Activated CD4-positive, alpha-beta memory T cell treated with anti-CD3 and anti-CD28 coated beads for 36 hours (primary cell): Measurements from ENCODE around the gene GPR153. TPM values are rescaled to one million over a fixed set of nuclear protein-coding genes. Genes with fewer than 3 reads are reported as not detected.
A peak's percentile ranks its signal among the peaks of the same experiment; 100 is the strongest.

Experiments used
- CTCF ChIA-PET: fragments of 350-600 bp; sonication (Branson Sonifier 250); formaldehyde crosslinking; loops from one replicate; lab custom pipeline; 2021; ENCODE audit warnings: antibody characterized with exemption, inconsistent platforms; lab: Charles Lee
- POLR2A ChIA-PET: fragments of 350-600 bp; sonication (Branson Sonifier 250); formaldehyde crosslinking; loops from one replicate; lab custom pipeline; 2021; ENCODE audit warnings: antibody characterized with exemption; lab: Charles Lee
- DNase-seq: peaks from one replicate; pipeline ENCODE4 v3.0.0-alpha.2; 2020
- H3K27ac Mint-ChIP-seq: one replicate; pipeline ENCODE4 v1.8.0; 2021; ENCODE audit warnings: mixed read lengths
- H3K27me3 Mint-ChIP-seq: one replicate; pipeline ENCODE4 v1.8.0; 2021; ENCODE audit warnings: mixed read lengths
- H3K36me3 Mint-ChIP-seq: one replicate; pipeline ENCODE4 v1.8.0; 2021; ENCODE audit warnings: mixed read lengths
- H3K4me1 Mint-ChIP-seq: one replicate; pipeline ENCODE4 v1.8.0; 2021; ENCODE audit warnings: low read depth, mixed read lengths
- H3K4me3 Mint-ChIP-seq: one replicate; pipeline ENCODE4 v1.8.0; 2021; ENCODE audit warnings: mild to moderate bottlenecking, mixed read lengths
- H3K9me3 Mint-ChIP-seq: one replicate; pipeline ENCODE4 v1.8.0; 2021; ENCODE audit warnings: mixed read lengths
- intact Hi-C: fragments of 100-400 bp; cut with micrococcal nuclease; formaldehyde crosslinking; loops from one replicate; pipeline ENCODE4 v1.15.1; 2023
- total RNA-seq, 2 experiments: library from RNA; stranded (reverse); gene quantifications; one replicate each; pipeline ENCODE4 v1.2.3, GENCODE V29; 2021

The GPR153 gene
- total RNA-seq, 2 experiments from 2014 or later: 0.17 to 0.26 TPM

- no peak for DNase-seq
- H3K9me3 Mint-ChIP-seq: no peaks in the 10 kb centered on the region
- H3K27ac Mint-ChIP-seq: no peak overlapping the region
- peaks cover 5% of the 10 kb centered on the region for H3K4me1 Mint-ChIP-seq
- ChIA-PET CTCF (interaction anchor here (0.6 to 3.0 kb wide), 4 partner anchors 9 to 230 kb away, joined by 3 to 14 read pairs (median 4); no protein-coding TSS in a partner anchor), POLR2A (no interaction called here)
- H3K27me3 Mint-ChIP-seq: peaks cover 40% of the 10 kb centered on the region
- H3K4me3 Mint-ChIP-seq: no peak overlapping the region
- intact Hi-C loops: loop anchor here (5.0 kb wide), 1 partner anchor 172 kb away; the partner anchor contains the start of gene ESPN
- H3K36me3 Mint-ChIP-seq: peaks cover 3% of the 10 kb centered on the region
Measured at GRCh38 chr1:6249739-6250689, 10.9 kb downstream of the GPR153 start.

GRCh38 chr1:6248932-6249738, 11.8 kb downstream of the GPR153 start:
- DNase-seq: no peak
- CTCF ChIA-PET: interaction anchor here (0.6 to 4.8 kb wide), 9 partner anchors 10 to 231 kb away, joined by 3 to 60 read pairs (median 11); partner anchors contain the start of genes ACOT7 and HES2
- Mint-ChIP-seq H3K4me3 (no peak overlapping the region), H3K27ac (no peak overlapping the region), H3K9me3 (no peaks in the 10 kb centered on the region), H3K27me3 (peaks cover 44% of the 10 kb centered on the region), H3K36me3 (peaks cover 3% of the 10 kb centered on the region), H3K4me1 (peaks cover 5% of the 10 kb centered on the region)
- intact Hi-C loops: loop anchor here (5.0 kb wide), 1 partner anchor 173 kb away; the partner anchor contains the start of gene ESPN
- POLR2A ChIA-PET: interaction anchor here (0.6 kb wide), 1 partner anchor 58 kb away, joined by 5 read pairs; no protein-coding TSS in a partner anchor

- Mint-ChIP-seq H3K36me3 (peaks cover 3% of the 10 kb centered on the region), H3K27me3 (peaks cover 52% of the 10 kb centered on the region), H3K4me3 (no peak overlapping the region), H3K4me1 (peaks cover 5% of the 10 kb centered on the region), H3K27ac (no peak overlapping the region), H3K9me3 (no peaks in the 10 kb centered on the region)
- ChIA-PET POLR2A (interaction anchor here (0.6 kb wide), 1 partner anchor 57 kb away, joined by 5 read pairs; no protein-coding TSS in a partner anchor), CTCF (interaction anchor here (1.0 to 4.8 kb wide), 17 partner anchors 9 to 240 kb away, joined by 3 to 60 read pairs (median 14); partner anchors contain the start of genes ACOT7, HES2 and TNFRSF25)
- DNase-seq: no peak
- intact Hi-C loops: loop anchor here (5.0 kb wide), 1 partner anchor 174 kb away; the partner anchor contains the start of gene ESPN
Measured at GRCh38 chr1:6248161-6248776, 12.6 kb downstream of the GPR153 start.

GRCh38 chr1:6247651-6248050, 13.2 kb downstream of the GPR153 start:
- H3K9me3 Mint-ChIP-seq: no peaks in the 10 kb centered on the region
- POLR2A ChIA-PET: no interaction called here
- H3K27me3 Mint-ChIP-seq: peaks cover 55% of the 10 kb centered on the region

GRCh38 chr1:6246497-6247467, 14.1 kb downstream of the GPR153 start:
- H3K4me3 Mint-ChIP-seq: peak overlapping the region; percentile 53
- intact Hi-C loops: loop anchor here (1.0 to 5.0 kb wide), 3 partner anchors 97 to 176 kb away; partner anchors contain the start of gene ESPN

More at GRCh38 chr1:6247651-6248050, 13.2 kb downstream of the GPR153 start:
- Mint-ChIP-seq H3K4me1 (peaks cover 5% of the 10 kb centered on the region), H3K4me3 (no peak overlapping the region), H3K27ac (no peak overlapping the region), H3K36me3 (peaks cover 3% of the 10 kb centered on the region)
- intact Hi-C loops: loop anchor here (5.0 kb wide), 1 partner anchor 175 kb away; the partner anchor contains the start of gene ESPN
- CTCF ChIA-PET: interaction anchor here (0.9 to 4.8 kb wide), 27 partner anchors 10 to 241 kb away, joined by 3 to 60 read pairs (median 9); partner anchors contain the start of genes ACOT7, HES2, ICMT and RNF207
- no peak for DNase-seq

GRCh38 chr1:6245869-6246496, 14.9 kb downstream of the GPR153 start:
- Mint-ChIP-seq H3K4me1 (peaks cover 8% of the 10 kb centered on the region), H3K36me3 (peaks cover 3% of the 10 kb centered on the region), H3K9me3 (no peaks in the 10 kb centered on the region), H3K4me3 (no peak overlapping the region), H3K27me3 (peaks cover 57% of the 10 kb centered on the region), H3K27ac (no peak overlapping the region)
- intact Hi-C loops: loop anchor here (1.0 to 5.0 kb wide), 5 partner anchors 37 to 176 kb away; partner anchors contain the start of gene ESPN
- CTCF ChIA-PET: interaction anchor here (0.7 to 4.8 kb wide), 36 partner anchors 9 to 249 kb away, joined by 3 to 60 read pairs (median 8); partner anchors contain the start of genes ACOT7, GPR153, HES2 and ICMT
- POLR2A ChIA-PET: interaction anchor here (0.9 kb wide), 1 partner anchor 147 kb away, joined by 3 read pairs; the partner anchor contains the start of gene ACOT7
- peak; percentile 62 for DNase-seq

More at GRCh38 chr1:6246497-6247467, 14.1 kb downstream of the GPR153 start:
- Mint-ChIP-seq H3K27me3 (peaks cover 52% of the 10 kb centered on the region), H3K27ac (peak overlapping the region; percentile 30), H3K9me3 (no peaks in the 10 kb centered on the region), H3K4me1 (peaks cover 5% of the 10 kb centered on the region), H3K36me3 (peaks cover 3% of the 10 kb centered on the region)
- ChIA-PET CTCF (interaction anchor here (0.7 to 4.8 kb wide), 43 partner anchors 10 to 248 kb away, joined by 3 to 60 read pairs (median 7); partner anchors contain the start of genes ACOT7, GPR153, HES2 and ICMT), POLR2A (interaction anchor here (0.9 kb wide), 1 partner anchor 146 kb away, joined by 3 read pairs; the partner anchor contains the start of gene ACOT7)
- peak; percentile 85 for DNase-seq

GRCh38 chr1:6245086-6245868, 15.6 kb downstream of the GPR153 start:
- ChIA-PET POLR2A (interaction anchor here (0.9 kb wide), 2 partner anchors 39 to 148 kb away, joined by 3 read pairs; partner anchors contain the start of gene ACOT7), CTCF (interaction anchor here (0.6 to 4.8 kb wide), 36 partner anchors 9 to 243 kb away, joined by 3 to 60 read pairs (median 6); partner anchors contain the start of genes ACOT7, HES2, ICMT and RNF207)
- DNase-seq: peak; percentile 84
- Mint-ChIP-seq H3K36me3 (peaks cover 3% of the 10 kb centered on the region), H3K27me3 (peaks cover 56% of the 10 kb centered on the region), H3K27ac (no peak overlapping the region), H3K9me3 (no peaks in the 10 kb centered on the region), H3K4me1 (peaks cover 8% of the 10 kb centered on the region), H3K4me3 (no peak overlapping the region)
- intact Hi-C loops: loop anchor here (2.0 to 5.0 kb wide), 3 partner anchors 36 to 177 kb away; partner anchors contain the start of gene ESPN

GRCh38 chr1:6244401-6245049, 16.4 kb downstream of the GPR153 start:
- DNase-seq: no peak
- peaks cover 54% of the 10 kb centered on the region for H3K27me3 Mint-ChIP-seq
- POLR2A ChIA-PET: interaction anchor here (0.9 kb wide), 1 partner anchor 38 kb away, joined by 3 read pairs; no protein-coding TSS in a partner anchor
- H3K4me1 Mint-ChIP-seq: peaks cover 8% of the 10 kb centered on the region
- CTCF ChIA-PET: interaction anchor here (0.6 to 4.8 kb wide), 22 partner anchors 8 to 196 kb away, joined by 3 to 60 read pairs (median 4); partner anchors contain the start of genes HES2, ICMT and RNF207
- no peaks in the 10 kb centered on the region for H3K9me3 Mint-ChIP-seq
- H3K27ac Mint-ChIP-seq: no peak overlapping the region
- H3K4me3 Mint-ChIP-seq: no peak overlapping the region
- intact Hi-C loops: loop anchor here (2.0 to 5.0 kb wide), 3 partner anchors 36 to 178 kb away; partner anchors contain the start of gene ESPN
- peaks cover 3% of the 10 kb centered on the region for H3K36me3 Mint-ChIP-seq
